MM.1S (cell line): ENCODE results near the gene DLX1.

Experiments used
- CTCF ChIP-seq: fragments of 300-600 bp; sonication (generic); IDR thresholded peaks from 2 replicates; pipeline ENCODE4 v1.5.1; 2016; ENCODE audit warnings: antibody characterized with exemption, low read length, mixed read lengths
- EZH2 ChIP-seq: fragments of 300-600 bp; sonication (generic); optimal IDR thresholded peaks from 2 replicates; pipeline ENCODE3; 2017; ENCODE audit warnings: low read depth, mild to moderate bottlenecking, antibody characterized with exemption, low read length, mixed read lengths
- EZH2phosphoT487 ChIP-seq: fragments of 300-600 bp; sonication (generic); IDR thresholded peaks from 2 replicates; pipeline ENCODE4 v1.6.1; 2018; ENCODE audit warnings: antibody characterized with exemption, low read length

- TF ChIP-seq CTCF: no peak
- TF ChIP-seq EZH2: no peak
- TF ChIP-seq EZH2phosphoT487: no peak
These were observed 11.6 kb downstream of the DLX1 start for GRCh38 chr2:172096626-172097547.
